AG04450 (cell line): Measurements from ENCODE around the gene HOXB2. TPM values are rescaled to one million over a fixed set of nuclear protein-coding genes. Genes with fewer than 3 reads are reported as not detected.

Source experiments
- CTCF ChIA-PET: fragments of 300-600, 350-600 bp; formaldehyde crosslinking; extraction: SDS; loops from one replicate; lab custom pipeline; 2022; ENCODE audit warnings: antibody characterized with exemption, inconsistent platforms; lab: Charles Lee
- POLR2A ChIA-PET: fragments of 350-600 bp; formaldehyde crosslinking; extraction: SDS; loops from one replicate; lab custom pipeline; 2021; ENCODE audit warnings: antibody characterized with exemption, inconsistent platforms; lab: Yijun Ruan, JAX
- DNase-seq: peaks from one replicate; pipeline ENCODE4 v3.0.0-alpha.2; 2011; ENCODE audit warnings: low read depth, low spot score
- H3K27ac ChIP-seq: one replicate; pipeline ENCODE4 v1.5.1; 2012; ENCODE audit warnings: low read depth, low read length, control low read depth
- H3K27me3 ChIP-seq: one replicate; pipeline ENCODE4 v1.6.0; 2012; ENCODE audit warnings: low read length; ENCODE audit not compliant: control insufficient read depth, insufficient read depth
- H3K4me3 ChIP-seq: 2 replicates; pipeline ENCODE4 v1.5.1; 2011; ENCODE audit warnings: mild to moderate bottlenecking, low read depth, low read length, control low read depth
- H3K9me3 ChIP-seq: 2 replicates; pipeline ENCODE4 v1.5.1; 2012; ENCODE audit warnings: low read length; ENCODE audit not compliant: control insufficient read depth, insufficient read depth
- CTCF ChIP-seq: IDR thresholded peaks from 2 replicates; pipeline ENCODE4 v1.5.1; 2011; ENCODE audit warnings: low read depth, low read length, control low read depth, inconsistent platforms
- polyA plus RNA-seq: library from polyadenylated mRNA; depleted of rRNA; stranded (reverse); fragments of >200 nt; gene quantifications from 2 replicates; pipeline ENCODE4 v1.2.3, GENCODE V29; 2011

The HOXB2 gene
- polyA plus RNA-seq, 1 experiment: 16.3 TPM

- no peak for DNase-seq
- CTCF ChIA-PET: no interaction called here
- Histone ChIP-seq H3K27me3 (no peaks in the 10 kb centered on the region), H3K27ac (peak overlapping the region; percentile 77), H3K9me3 (no peaks in the 10 kb centered on the region), H3K4me3 (peak overlapping the region; percentile 65)
- POLR2A ChIA-PET: interaction anchor here (0.6 to 1.6 kb wide), 5 partner anchors 10 to 31 kb away, joined by 3 to 6 read pairs (median 5); no protein-coding TSS in a partner anchor
- TF ChIP-seq CTCF: peak; percentile 60
Observed at GRCh38 chr17:48561884-48562810, 17.2 kb upstream of the HOXB2 start.

GRCh38 chr17:48559840-48560817 lies 15.2 kb upstream of the HOXB2 start:
- no peak for TF ChIP-seq CTCF
- POLR2A ChIA-PET: interaction anchor here (0.8 to 1.6 kb wide), 5 partner anchors 8 to 21 kb away, joined by 3 to 9 read pairs (median 4); no protein-coding TSS in a partner anchor
- Histone ChIP-seq H3K27me3 (no peaks in the 10 kb centered on the region), H3K9me3 (no peaks in the 10 kb centered on the region), H3K27ac (peak overlapping the region; percentile 88), H3K4me3 (peak overlapping the region; percentile 54)
- DNase-seq: no peak
- CTCF ChIA-PET: interaction anchor here (0.6 to 1.3 kb wide), 6 partner anchors 10 to 224 kb away, joined by 3 to 6 read pairs (median 4); partner anchors contain the start of gene HOXB5

DNA sequence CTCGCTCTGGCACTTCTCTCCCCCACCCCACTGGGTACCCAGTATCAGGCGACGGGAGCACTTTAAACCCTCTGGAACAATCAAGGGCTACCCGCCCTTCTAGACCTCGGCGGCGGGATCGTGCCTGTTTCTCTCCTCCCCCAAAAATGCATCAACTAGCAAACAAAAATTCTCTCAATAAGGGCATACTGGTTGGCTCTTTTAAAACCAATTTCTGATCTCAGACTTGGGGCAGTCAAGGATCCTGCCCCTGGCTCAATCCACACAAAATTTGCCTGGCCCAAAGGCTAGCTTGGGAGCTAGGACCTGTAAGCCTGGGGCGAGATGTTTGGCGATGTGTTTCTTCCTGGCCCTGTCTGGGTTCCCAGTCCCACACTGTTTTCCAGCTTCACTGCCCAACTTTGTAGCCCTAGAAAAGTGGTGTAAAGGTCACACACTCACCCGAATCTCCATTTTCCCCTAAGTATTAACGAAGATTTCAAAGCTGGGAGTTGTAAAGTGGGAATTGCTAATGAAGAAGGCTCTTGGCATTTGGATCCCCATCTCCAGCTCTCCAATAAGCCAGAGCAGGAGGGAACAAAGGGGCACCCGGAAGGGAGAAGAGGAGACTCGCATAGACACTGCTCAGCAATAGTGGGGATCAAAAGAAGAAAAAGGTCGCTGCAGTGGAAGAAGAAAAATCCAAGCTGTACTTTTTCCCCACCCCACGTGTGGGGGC lies 14.4 kb upstream of the HOXB2 start:
- H3K4me3 ChIP-seq: peak overlapping the region; percentile 54
- no peaks in the 10 kb centered on the region; the same call in 1 of the 2 replicates for H3K9me3 ChIP-seq
- peak overlapping the region; percentile 88 for H3K27ac ChIP-seq
- POLR2A ChIA-PET: interaction anchor here (0.8 to 1.2 kb wide), 3 partner anchors 9 to 21 kb away, joined by 3 to 9 read pairs (median 3); no protein-coding TSS in a partner anchor
- CTCF ChIA-PET: interaction anchor here (0.5 to 1.3 kb wide), 7 partner anchors 11 to 223 kb away, joined by 3 to 6 read pairs (median 3); partner anchors contain the start of gene HOXB5
- no peak for TF ChIP-seq CTCF
- H3K27me3 ChIP-seq: no peaks in the 10 kb centered on the region
- DNase-seq: no peak

DNA sequence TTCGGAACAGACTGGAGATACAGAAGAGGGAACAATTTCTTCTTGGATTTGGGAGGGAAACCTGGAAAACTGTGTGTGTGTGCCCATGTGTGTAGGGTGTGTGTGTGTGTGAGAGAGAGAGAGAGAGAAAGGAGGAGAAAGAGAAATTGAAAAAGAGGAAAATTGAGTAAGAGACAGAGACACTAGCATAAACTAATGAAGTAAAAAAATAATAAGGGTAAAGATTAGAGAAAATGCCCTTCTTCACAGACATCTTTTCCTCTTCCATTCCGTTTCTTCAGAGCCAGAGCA lies 13.9 kb upstream of the HOXB2 start:
- POLR2A ChIA-PET: no interaction called here
- peak overlapping the region; percentile 88 for H3K27ac ChIP-seq
- no peaks in the 10 kb centered on the region; the same call in 1 of the 2 replicates for H3K9me3 ChIP-seq
- CTCF ChIA-PET: interaction anchor here (1.2 kb wide), 1 partner anchor 207 kb away, joined by 4 read pairs; no protein-coding TSS in a partner anchor
- H3K4me3 ChIP-seq: peak overlapping the region; percentile 54
- no peak for TF ChIP-seq CTCF
- no peaks in the 10 kb centered on the region for H3K27me3 ChIP-seq
- no peak for DNase-seq
